PC-3 (cell line): ENCODE data around the gene DOLK.

ENCODE experiments used
- CTCF ChIP-seq: fragments of 300-600 bp; sonication (generic); conservative IDR thresholded peaks from 2 replicates; pipeline ENCODE4 v1.5.1; 2017; ENCODE audit warnings: antibody characterized with exemption, low read depth, mild to moderate bottlenecking, low read length
- EZH2 ChIP-seq: fragments of 300-600 bp; sonication (generic); IDR thresholded peaks from one replicate; pipeline ENCODE4 v1.6.1; 2017; ENCODE audit warnings: antibody characterized with exemption, mild to moderate bottlenecking, low read length; ENCODE audit not compliant: unreplicated experiment
- EZH2phosphoT487 ChIP-seq: fragments of 300-600 bp; sonication (generic); IDR thresholded peaks from 2 replicates; pipeline ENCODE4 v1.6.1; 2018; ENCODE audit warnings: mild to moderate bottlenecking, antibody characterized with exemption, low read length, borderline replicate concordance

- no peak for TF ChIP-seq CTCF
- TF ChIP-seq EZH2phosphoT487 = no peak
- no peak for TF ChIP-seq EZH2
Observed at GRCh38 chr9:128943832-128944620, 3.4 kb downstream of the DOLK start.
